ENCODE measurements around the gene FSHR.
A peak's percentile ranks its signal among the peaks of the same experiment; 100 is the strongest.

The FSHR gene

GRCh38 chr2:49053156-49053555 lies 101.2 kb downstream of the FSHR start:
- FAIRE-seq (no peak), DNase-seq (ENCODE audit: insufficient read length, low spot score) (no peak)
- TF ChIP-seq, protein P1, sequence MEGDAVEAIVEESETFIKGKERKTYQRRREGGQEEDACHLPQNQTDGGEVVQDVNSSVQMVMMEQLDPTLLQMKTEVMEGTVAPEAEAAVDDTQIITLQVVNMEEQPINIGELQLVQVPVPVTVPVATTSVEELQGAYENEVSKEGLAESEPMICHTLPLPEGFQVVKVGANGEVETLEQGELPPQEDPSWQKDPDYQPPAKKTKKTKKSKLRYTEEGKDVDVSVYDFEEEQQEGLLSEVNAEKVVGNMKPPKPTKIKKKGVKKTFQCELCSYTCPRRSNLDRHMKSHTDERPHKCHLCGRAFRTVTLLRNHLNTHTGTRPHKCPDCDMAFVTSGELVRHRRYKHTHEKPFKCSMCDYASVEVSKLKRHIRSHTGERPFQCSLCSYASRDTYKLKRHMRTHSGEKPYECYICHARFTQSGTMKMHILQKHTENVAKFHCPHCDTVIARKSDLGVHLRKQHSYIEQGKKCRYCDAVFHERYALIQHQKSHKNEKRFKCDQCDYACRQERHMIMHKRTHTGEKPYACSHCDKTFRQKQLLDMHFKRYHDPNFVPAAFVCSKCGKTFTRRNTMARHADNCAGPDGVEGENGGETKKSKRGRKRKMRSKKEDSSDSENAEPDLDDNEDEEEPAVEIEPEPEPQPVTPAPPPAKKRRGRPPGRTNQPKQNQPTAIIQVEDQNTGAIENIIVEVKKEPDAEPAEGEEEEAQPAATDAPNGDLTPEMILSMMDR (IDR thresholded peaks at IDR 0.05; ENCODE audit: insufficient read depth, missing control alignments): no peak

- DNase-seq (ENCODE audit: insufficient read length, low spot score): no peak
- peak; percentile 61 for FAIRE-seq
Observed at GRCh38 chr2:49050265-49050664, 104.0 kb downstream of the FSHR start.

DNA sequence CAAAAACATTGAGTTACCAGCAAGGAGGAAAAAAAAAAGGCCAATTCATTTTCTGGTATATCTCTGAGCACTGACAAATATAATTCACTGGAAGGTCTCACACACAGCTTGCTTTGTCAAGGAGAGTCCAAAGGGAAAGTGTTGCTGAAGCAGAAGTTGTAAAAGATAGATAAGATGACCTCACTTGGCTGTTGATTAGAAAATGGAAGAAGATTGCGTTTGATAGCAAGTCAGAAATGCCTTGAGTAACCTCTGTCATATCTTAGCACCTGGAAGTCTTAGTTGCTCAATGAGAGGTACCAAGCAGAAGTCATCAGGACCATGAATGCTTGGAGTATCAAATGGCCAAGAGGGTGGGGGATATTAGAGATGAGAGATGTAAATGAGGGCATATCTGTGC lies 105.2 kb downstream of the FSHR start:
- FAIRE-seq: no peak
- TF ChIP-seq, protein P1 (IDR thresholded peaks at IDR 0.05; ENCODE audit: insufficient read depth, missing control alignments): no peak
- DNase-seq (ENCODE audit: insufficient read length, low spot score): no peak

More at GRCh38 chr2:49050265-49050664, 104.0 kb downstream of the FSHR start:
- TF ChIP-seq, protein P1 (IDR thresholded peaks at IDR 0.05; ENCODE audit: insufficient read depth, missing control alignments): no peak

- TF ChIP-seq, protein P1 (IDR thresholded peaks at IDR 0.05; ENCODE audit: insufficient read depth, missing control alignments): no peak
- FAIRE-seq (no peak), DNase-seq (ENCODE audit: insufficient read length, low spot score) (no peak)
Observed at GRCh38 chr2:49045083-49045482, 109.2 kb downstream of the FSHR start.

DNA sequence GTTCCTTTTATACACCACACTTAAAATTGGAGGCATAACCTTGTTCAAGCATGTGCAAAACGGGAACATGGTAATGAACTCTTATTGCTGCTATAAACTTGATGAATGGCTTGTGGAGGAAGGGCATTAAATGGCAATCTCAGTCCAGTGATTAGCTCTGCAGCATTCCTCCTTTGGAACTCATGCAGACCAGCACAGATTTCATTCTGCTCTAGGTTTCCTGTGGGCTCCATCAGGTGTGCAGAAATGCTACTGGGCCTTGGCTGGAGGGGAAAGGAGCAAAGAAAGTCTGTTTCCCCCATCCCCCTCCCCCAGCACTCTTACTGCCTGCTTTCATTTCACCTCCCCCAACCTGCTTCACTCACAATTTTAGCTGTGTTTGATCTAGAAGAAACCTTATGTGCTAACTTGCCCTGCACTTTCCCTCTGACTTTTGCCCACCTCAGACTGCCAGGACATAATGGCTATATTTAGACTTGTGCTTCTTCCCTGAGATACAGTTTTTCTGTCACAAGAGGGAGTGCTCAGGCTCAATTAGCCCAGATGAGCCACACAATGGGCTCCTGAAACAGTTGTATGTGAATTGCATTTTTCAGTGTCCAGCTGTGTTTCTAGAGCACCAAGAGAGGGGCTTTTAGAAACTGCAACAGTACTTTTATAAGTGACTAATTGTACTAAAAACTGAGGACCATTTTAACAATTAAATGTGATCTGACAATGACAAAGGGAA lies 109.8 kb downstream of the FSHR start:
- no peak for FAIRE-seq

GRCh38 chr2:49043405-49043982 lies 110.8 kb downstream of the FSHR start:
- no peak for FAIRE-seq
- DNase-seq (ENCODE audit: insufficient read length, low spot score): no peak
- TF ChIP-seq, protein P1 (IDR thresholded peaks at IDR 0.05; ENCODE audit: insufficient read depth, missing control alignments): no peak

More for the DNA sequence above, 109.8 kb downstream of the FSHR start:
- no peak for DNase-seq (ENCODE audit: insufficient read length, low spot score)
- TF ChIP-seq, protein P1 (IDR thresholded peaks at IDR 0.05; ENCODE audit: insufficient read depth, missing control alignments): peak; percentile 44

DNA sequence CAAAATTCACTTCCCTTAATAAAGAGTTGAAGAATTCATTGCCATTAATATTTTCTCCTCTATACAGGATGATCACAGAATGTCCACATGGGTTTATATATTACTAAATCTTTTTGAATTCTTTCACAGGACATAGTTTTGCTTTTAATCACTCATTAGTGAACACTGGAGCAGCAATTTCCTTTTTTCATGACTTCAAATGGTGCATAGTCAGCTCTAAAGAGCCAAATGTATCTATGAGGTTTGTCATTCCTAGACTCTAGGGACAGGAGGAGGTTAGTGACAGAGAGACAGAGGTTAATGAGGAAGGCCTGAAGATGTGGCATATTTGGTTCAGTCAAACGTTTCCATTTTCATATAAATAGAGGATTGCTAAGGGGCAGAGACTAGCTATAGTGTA lies 111.8 kb downstream of the FSHR start:
- DNase-seq (ENCODE audit: insufficient read length, low spot score) (no peak), FAIRE-seq (no peak)
- TF ChIP-seq, protein P1 (IDR thresholded peaks at IDR 0.05; ENCODE audit: insufficient read depth, missing control alignments): no peak

Measured in D721Med (cell line).